Astrocyte of the cerebellum (primary cell): Measurements from ENCODE around the gene ATP9A.
"Not testable (repeated sequence)": the region's sequence is repeated elsewhere in the genome, so short reads cannot be mapped to it uniquely, and the experiment has no call there.

Source experiments
- DNase-seq: peaks from one replicate; pipeline ENCODE4 v3.0.0-alpha.2; 2011; ENCODE audit warnings: low read depth
- H3K4me3 ChIP-seq: 2 replicates; pipeline ENCODE4 v1.5.1; 2011; ENCODE audit warnings: mild to moderate bottlenecking, low read depth, low read length, moderate library complexity
- CTCF ChIP-seq: IDR thresholded peaks from 2 replicates; pipeline ENCODE4 v1.5.1; 2012; ENCODE audit warnings: low read length, low read depth, moderate library complexity, mild to moderate bottlenecking; ENCODE audit errors: missing control alignments
- in situ Hi-C: cut with HindIII; loops from 2 replicates; pipeline ENCODE4 v1.10.0; 2017; ENCODE audit warnings: low sequenced_read_pairs

The ATP9A gene

GRCh38 chr20:51727872-51728271, 40.3 kb downstream of the ATP9A start:
- H3K4me3 ChIP-seq: no peak overlapping the region
- TF ChIP-seq CTCF: no peak
- in situ Hi-C loops: no loop called here
- DNase-seq: no peak

- no peak for DNase-seq
- in situ Hi-C loops: no loop called here
- no peak for TF ChIP-seq CTCF
- H3K4me3 ChIP-seq: no peak overlapping the region
These were observed 42.5 kb downstream of the ATP9A start for GRCh38 chr20:51725584-51726176.

GRCh38 chr20:51723026-51723425, 45.2 kb downstream of the ATP9A start:
- in situ Hi-C loops, H3K4me3 ChIP-seq, DNase-seq: not testable (repeated sequence)

DNA sequence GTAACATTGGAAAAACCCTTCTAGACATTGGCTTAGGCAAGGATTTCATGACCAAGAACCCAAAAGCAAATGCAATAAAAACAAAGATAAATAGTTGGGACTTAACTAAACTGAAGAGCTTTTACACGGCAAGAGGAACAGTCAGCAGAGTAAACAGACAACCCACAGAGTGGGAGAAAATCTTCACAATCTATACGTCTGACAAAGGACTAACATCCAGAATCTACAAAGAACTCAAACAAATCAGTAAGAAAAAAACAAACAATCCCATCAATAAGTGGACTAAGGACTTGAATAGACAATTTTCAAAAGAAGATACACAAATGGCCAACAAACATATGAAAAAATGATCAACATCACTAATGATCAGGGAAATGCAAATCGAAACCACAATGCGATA, 45.9 kb downstream of the ATP9A start:
- H3K4me3 ChIP-seq, DNase-seq, in situ Hi-C loops: not testable (repeated sequence)

DNA sequence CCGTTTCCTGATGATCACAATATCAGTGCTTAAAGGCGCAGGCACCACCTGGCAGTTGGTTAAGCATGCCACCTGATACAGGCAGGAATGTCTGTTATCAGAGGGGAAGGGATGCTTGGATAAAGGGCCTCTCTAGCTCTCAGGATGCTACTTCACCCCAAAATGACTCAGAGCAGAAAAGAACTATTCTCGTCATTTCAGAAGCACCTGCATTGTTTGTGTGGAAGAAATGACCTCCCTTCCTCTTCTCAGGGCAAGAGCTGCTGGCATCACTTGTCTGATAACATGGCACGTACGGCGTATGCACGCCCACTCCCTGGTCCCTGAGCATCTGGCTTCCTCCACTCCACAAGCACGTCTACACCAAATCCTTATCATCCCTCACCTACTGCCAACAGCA, 47.3 kb downstream of the ATP9A start:
- no peak for DNase-seq
- no peak for TF ChIP-seq CTCF
- no peak overlapping the region for H3K4me3 ChIP-seq

GRCh38 chr20:51720384-51720783, 47.8 kb downstream of the ATP9A start:
- DNase-seq: no peak
- in situ Hi-C loops: no loop called here
- no peak for TF ChIP-seq CTCF
- no peak overlapping the region for H3K4me3 ChIP-seq

More for the DNA sequence above, 47.3 kb downstream of the ATP9A start:
- in situ Hi-C loops: no loop called here

- H3K4me3 ChIP-seq: no peak overlapping the region
- TF ChIP-seq CTCF: no peak
- in situ Hi-C loops: no loop called here
- no peak for DNase-seq
These were observed 52.4 kb downstream of the ATP9A start for GRCh38 chr20:51715856-51716185.
